HepG2 (cell line): ENCODE measurements around the gene ZNF277. TPM values are rescaled to one million over a fixed set of nuclear protein-coding genes. Genes with fewer than 3 reads are reported as not detected.
A peak's percentile ranks its signal among the peaks of the same experiment; 100 is the strongest.

Source experiments
- HIVEP1 ChIP-seq: sonication (generic); formaldehyde crosslinking; IDR thresholded peaks from 2 replicates; pipeline ENCODE4 v1.4.0; 2020; ENCODE audit warnings: mild to moderate bottlenecking, missing genetic modification reagents
- NR2F6 ChIP-seq, 2 experiments: IDR thresholded peaks; 2 replicates each; pipeline ENCODE4 v1.6.1; 2016; ENCODE audit warnings: antibody characterized with exemption in 1 of 2, mild to moderate bottlenecking in 1 of 2
- PCBP2 ChIP-seq: fragments of 200-400 bp; formaldehyde crosslinking; optimal IDR thresholded peaks from 2 replicates; pipeline ENCODE3; 2018; ENCODE audit warnings: low read length, low read depth; ENCODE audit not compliant: poor library complexity, severe bottlenecking
- RBM39 ChIP-seq: fragments of 200-400 bp; formaldehyde crosslinking; IDR thresholded peaks from one replicate; pipeline ENCODE4 v1.6.1; 2018; ENCODE audit warnings: antibody characterized with exemption, mild to moderate bottlenecking, low read depth, low read length; ENCODE audit not compliant: poor library complexity, severe bottlenecking
- ZBTB7A ChIP-seq: sonication (generic); formaldehyde crosslinking; IDR thresholded peaks from 2 replicates; pipeline ENCODE4 v1.8.0; 2022; ENCODE audit warnings: mild to moderate bottlenecking, missing genetic modification reagents
- ZNF292 ChIP-seq: sonication (generic); formaldehyde crosslinking; IDR thresholded peaks from 2 replicates; pipeline ENCODE4 v1.8.1; 2022; ENCODE audit warnings: mild to moderate bottlenecking, low read depth, missing genetic modification reagents, borderline replicate concordance
- ZNF678 ChIP-seq: sonication (generic); formaldehyde crosslinking; IDR thresholded peaks from 2 replicates; pipeline ENCODE4 v1.4.0; 2020; ENCODE audit warnings: mild to moderate bottlenecking, missing genetic modification reagents
- ZSCAN29 ChIP-seq: sonication (generic); formaldehyde crosslinking; conservative IDR thresholded peaks from 2 replicates; pipeline ENCODE4 v1.4.0; 2020; ENCODE audit warnings: mild to moderate bottlenecking, missing genetic modification reagents
- polyA plus RNA-seq, 8 experiments: library from polyadenylated mRNA; depleted of rRNA in 3 of 8; stranded (reverse) in 7 of 8; unstranded in 1 of 8; fragments of >200 nt; fragmentation: Illumina TruSeq in 4 of 8; extraction: Trizol in 4 of 8; gene quantifications; 2 replicates each; pipeline versions ENCODE4 v1.2.1 to v1.2.3, GENCODE V29; 2011 to 2016; ENCODE audit warnings: low read depth in 4 of 8, missing spikeins in 1 of 8, mixed read lengths in 1 of 8; ENCODE audit not compliant: insufficient read depth in 1 of 8
- total RNA-seq, 5 experiments: library from RNA; depleted of rRNA; stranded (reverse); fragments of >200 nt; fragmentation: Illumina TruSeq; extraction: Trizol; gene quantifications; 2 replicates each; pipeline ENCODE4 v1.2.3, GENCODE V29; 2016; ENCODE audit warnings: low read depth in 1 of 5
- TF ChIP-seq, protein P1 (sequence below): sonication (generic); formaldehyde crosslinking; IDR thresholded peaks from 2 replicates; pipeline ENCODE4 v1.4.0; 2020; ENCODE audit warnings: missing genetic modification reagents
- TF ChIP-seq, protein P2 (sequence below): sonication (generic); formaldehyde crosslinking; IDR thresholded peaks from 2 replicates; pipeline ENCODE4 v1.4.0; 2020; ENCODE audit warnings: mild to moderate bottlenecking, missing genetic modification reagents
- TF ChIP-seq, protein P3 (sequence below): sonication (generic); formaldehyde crosslinking; IDR thresholded peaks from 2 replicates; pipeline ENCODE4 v1.8.0; 2022; ENCODE audit warnings: mild to moderate bottlenecking, missing genetic modification reagents, moderate library complexity
- TF ChIP-seq, protein P4 (sequence below): IDR thresholded peaks from 2 replicates; pipeline ENCODE4 v1.6.1; 2016; ENCODE audit warnings: low read depth, borderline replicate concordance
- TF ChIP-seq, protein P5 (sequence below): IDR thresholded peaks from 2 replicates; pipeline ENCODE4 v1.6.1; 2016; ENCODE audit warnings: mild to moderate bottlenecking
- TF ChIP-seq, protein P6 (sequence below): sonication (generic); formaldehyde crosslinking; IDR thresholded peaks from 2 replicates; pipeline ENCODE4 v1.9.0; 2021; ENCODE audit warnings: missing genetic modification reagents, borderline replicate concordance

The ZNF277 gene
- total and polyA plus RNA-seq, 2 of the 13 experiments (the other 11 are each of a cell fraction or from before 2014, with no cell fraction given): 29.1 to 30.1 TPM

DNA sequence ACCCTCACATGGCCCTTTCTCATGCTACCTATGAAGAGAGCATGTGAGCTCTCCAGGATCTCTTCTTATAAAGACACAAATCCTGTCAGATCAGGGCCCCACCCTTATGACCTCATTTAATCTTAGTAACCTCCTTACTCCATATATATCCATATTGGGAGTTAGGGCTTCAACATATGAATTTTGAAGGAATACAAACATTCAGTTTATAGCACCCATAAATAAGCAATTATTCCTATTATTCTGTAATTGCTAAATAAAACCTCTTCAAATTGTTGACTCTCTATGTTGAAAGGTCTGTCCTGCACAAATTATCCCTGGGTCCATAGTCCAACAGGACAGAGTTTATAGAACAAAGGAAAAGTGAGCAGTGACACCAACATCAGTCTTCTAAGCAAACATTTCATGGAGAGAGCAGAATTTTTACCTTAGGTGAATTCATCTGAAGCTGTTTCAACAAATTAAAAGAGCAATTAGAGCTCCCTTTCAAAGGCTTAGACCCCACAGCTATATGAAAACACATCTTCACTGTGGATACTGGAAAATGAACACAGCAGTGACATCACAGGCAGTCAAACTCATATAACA, 12.5 kb upstream of the ZNF277 start (continued):
- TF ChIP-seq RBM39 (no peak), ZSCAN29 (CRISPR knock-in tag) (no peak; the same call in 1 of the 2 replicates), ZBTB7A (CRISPR knock-in tag) (no peak), HIVEP1 (CRISPR knock-in tag) (no peak), PCBP2 (no peak), ZNF678 (CRISPR knock-in tag) (no peak), NR2F6 (IDR thresholded peaks at IDR 0.05) (peak; percentile 19; the same call in 1 of the 2 replicates), NR2F6 (CRISPR knock-in tag; IDR thresholded peaks at IDR 0.05) (peak; percentile 56; the same call in 1 of the 2 replicates), ZNF292 (CRISPR knock-in tag) (no peak)
- TF ChIP-seq, protein P1, sequence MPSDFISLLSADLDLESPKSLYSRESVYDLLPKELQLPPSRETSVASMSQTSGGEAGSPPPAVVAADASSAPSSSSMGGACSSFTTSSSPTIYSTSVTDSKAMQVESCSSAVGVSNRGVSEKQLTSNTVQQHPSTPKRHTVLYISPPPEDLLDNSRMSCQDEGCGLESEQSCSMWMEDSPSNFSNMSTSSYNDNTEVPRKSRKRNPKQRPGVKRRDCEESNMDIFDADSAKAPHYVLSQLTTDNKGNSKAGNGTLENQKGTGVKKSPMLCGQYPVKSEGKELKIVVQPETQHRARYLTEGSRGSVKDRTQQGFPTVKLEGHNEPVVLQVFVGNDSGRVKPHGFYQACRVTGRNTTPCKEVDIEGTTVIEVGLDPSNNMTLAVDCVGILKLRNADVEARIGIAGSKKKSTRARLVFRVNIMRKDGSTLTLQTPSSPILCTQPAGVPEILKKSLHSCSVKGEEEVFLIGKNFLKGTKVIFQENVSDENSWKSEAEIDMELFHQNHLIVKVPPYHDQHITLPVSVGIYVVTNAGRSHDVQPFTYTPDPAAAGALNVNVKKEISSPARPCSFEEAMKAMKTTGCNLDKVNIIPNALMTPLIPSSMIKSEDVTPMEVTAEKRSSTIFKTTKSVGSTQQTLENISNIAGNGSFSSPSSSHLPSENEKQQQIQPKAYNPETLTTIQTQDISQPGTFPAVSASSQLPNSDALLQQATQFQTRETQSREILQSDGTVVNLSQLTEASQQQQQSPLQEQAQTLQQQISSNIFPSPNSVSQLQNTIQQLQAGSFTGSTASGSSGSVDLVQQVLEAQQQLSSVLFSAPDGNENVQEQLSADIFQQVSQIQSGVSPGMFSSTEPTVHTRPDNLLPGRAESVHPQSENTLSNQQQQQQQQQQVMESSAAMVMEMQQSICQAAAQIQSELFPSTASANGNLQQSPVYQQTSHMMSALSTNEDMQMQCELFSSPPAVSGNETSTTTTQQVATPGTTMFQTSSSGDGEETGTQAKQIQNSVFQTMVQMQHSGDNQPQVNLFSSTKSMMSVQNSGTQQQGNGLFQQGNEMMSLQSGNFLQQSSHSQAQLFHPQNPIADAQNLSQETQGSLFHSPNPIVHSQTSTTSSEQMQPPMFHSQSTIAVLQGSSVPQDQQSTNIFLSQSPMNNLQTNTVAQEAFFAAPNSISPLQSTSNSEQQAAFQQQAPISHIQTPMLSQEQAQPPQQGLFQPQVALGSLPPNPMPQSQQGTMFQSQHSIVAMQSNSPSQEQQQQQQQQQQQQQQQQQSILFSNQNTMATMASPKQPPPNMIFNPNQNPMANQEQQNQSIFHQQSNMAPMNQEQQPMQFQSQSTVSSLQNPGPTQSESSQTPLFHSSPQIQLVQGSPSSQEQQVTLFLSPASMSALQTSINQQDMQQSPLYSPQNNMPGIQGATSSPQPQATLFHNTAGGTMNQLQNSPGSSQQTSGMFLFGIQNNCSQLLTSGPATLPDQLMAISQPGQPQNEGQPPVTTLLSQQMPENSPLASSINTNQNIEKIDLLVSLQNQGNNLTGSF (CRISPR knock-in tag): no peak
- TF ChIP-seq, protein P2, sequence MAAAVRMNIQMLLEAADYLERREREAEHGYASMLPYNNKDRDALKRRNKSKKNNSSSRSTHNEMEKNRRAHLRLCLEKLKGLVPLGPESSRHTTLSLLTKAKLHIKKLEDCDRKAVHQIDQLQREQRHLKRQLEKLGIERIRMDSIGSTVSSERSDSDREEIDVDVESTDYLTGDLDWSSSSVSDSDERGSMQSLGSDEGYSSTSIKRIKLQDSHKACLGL (CRISPR knock-in tag): no peak
- TF ChIP-seq, protein P3, sequence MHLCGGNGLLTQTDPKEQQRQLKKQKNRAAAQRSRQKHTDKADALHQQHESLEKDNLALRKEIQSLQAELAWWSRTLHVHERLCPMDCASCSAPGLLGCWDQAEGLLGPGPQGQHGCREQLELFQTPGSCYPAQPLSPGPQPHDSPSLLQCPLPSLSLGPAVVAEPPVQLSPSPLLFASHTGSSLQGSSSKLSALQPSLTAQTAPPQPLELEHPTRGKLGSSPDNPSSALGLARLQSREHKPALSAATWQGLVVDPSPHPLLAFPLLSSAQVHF (CRISPR knock-in tag): no peak
- TF ChIP-seq, protein P4, sequence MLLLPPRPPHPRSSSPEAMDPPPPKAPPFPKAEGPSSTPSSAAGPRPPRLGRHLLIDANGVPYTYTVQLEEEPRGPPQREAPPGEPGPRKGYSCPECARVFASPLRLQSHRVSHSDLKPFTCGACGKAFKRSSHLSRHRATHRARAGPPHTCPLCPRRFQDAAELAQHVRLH (CRISPR knock-in tag): no peak
- TF ChIP-seq, protein P5, sequence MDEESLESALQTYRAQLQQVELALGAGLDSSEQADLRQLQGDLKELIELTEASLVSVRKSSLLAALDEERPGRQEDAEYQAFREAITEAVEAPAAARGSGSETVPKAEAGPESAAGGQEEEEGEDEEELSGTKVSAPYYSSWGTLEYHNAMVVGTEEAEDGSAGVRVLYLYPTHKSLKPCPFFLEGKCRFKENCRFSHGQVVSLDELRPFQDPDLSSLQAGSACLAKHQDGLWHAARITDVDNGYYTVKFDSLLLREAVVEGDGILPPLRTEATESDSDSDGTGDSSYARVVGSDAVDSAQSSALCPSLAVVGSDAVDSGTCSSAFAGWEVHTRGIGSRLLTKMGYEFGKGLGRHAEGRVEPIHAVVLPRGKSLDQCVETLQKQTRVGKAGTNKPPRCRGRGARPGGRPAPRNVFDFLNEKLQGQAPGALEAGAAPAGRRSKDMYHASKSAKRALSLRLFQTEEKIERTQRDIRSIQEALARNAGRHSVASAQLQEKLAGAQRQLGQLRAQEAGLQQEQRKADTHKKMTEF: peak; percentile 46; the same call in 1 of the 2 replicates
- TF ChIP-seq, protein P6, sequence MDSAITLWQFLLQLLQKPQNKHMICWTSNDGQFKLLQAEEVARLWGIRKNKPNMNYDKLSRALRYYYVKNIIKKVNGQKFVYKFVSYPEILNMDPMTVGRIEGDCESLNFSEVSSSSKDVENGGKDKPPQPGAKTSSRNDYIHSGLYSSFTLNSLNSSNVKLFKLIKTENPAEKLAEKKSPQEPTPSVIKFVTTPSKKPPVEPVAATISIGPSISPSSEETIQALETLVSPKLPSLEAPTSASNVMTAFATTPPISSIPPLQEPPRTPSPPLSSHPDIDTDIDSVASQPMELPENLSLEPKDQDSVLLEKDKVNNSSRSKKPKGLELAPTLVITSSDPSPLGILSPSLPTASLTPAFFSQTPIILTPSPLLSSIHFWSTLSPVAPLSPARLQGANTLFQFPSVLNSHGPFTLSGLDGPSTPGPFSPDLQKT (CRISPR knock-in tag): no peak
